WI38 (cell line): Measurements from ENCODE around the gene DCLRE1B.

ENCODE experiments used
- H3K4me3 ChIP-seq: 2 replicates; pipeline ENCODE4 v1.5.1; 2011; ENCODE audit warnings: low read depth, mild to moderate bottlenecking, control low read depth, low read length
- TF ChIP-seq, protein P1 (sequence below): IDR thresholded peaks from 2 replicates; pipeline ENCODE4 v1.5.1; 2012; ENCODE audit warnings: low read depth, mild to moderate bottlenecking, control low read depth, low read length

DCLRE1B gene

DNA sequence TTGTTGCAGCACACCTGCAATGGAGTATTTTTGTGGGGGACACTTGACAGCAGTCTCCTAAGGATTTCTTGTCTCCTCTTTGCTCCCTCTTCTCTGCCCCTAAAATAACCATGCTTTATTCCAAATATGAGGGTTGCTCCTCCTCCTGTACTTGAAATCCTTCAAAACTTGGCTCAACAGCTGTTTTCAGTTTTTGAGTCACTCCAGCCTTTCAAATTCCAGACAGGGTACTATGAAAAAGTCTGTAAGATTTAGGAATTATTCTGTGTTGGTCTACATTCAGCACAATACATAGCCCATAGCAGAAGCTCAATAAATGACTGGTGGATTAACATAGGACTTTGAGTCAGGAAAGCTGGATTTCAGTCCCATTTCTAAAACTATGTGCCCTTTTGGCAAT lies 6.0 kb upstream of the DCLRE1B start:
- TF ChIP-seq, protein P1, sequence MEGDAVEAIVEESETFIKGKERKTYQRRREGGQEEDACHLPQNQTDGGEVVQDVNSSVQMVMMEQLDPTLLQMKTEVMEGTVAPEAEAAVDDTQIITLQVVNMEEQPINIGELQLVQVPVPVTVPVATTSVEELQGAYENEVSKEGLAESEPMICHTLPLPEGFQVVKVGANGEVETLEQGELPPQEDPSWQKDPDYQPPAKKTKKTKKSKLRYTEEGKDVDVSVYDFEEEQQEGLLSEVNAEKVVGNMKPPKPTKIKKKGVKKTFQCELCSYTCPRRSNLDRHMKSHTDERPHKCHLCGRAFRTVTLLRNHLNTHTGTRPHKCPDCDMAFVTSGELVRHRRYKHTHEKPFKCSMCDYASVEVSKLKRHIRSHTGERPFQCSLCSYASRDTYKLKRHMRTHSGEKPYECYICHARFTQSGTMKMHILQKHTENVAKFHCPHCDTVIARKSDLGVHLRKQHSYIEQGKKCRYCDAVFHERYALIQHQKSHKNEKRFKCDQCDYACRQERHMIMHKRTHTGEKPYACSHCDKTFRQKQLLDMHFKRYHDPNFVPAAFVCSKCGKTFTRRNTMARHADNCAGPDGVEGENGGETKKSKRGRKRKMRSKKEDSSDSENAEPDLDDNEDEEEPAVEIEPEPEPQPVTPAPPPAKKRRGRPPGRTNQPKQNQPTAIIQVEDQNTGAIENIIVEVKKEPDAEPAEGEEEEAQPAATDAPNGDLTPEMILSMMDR: no peak

DNA sequence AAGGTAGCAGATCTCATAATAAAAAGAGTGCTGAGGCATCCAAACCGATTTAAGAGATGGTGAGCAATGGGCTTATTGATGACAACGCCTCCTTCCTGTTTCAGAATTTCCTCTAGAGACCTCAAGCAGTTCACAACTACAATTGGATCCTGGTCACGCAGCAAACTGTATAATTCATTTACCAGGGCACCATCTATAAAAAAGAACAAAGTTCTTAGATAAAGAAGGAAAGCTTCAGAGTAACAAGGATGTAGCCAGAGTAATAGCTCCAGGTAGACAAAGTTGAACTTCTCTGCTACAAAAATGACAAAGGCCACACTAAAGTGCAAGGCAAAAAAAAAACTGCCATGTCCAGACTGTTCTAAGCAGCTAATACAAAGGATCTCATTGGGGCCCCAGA lies 3.9 kb upstream of the DCLRE1B start:
- H3K4me3 ChIP-seq: no peak overlapping the region
- TF ChIP-seq, protein P1: no peak

More for the DNA sequence above, 6.0 kb upstream of the DCLRE1B start:
- no peak overlapping the region for H3K4me3 ChIP-seq

DNA sequence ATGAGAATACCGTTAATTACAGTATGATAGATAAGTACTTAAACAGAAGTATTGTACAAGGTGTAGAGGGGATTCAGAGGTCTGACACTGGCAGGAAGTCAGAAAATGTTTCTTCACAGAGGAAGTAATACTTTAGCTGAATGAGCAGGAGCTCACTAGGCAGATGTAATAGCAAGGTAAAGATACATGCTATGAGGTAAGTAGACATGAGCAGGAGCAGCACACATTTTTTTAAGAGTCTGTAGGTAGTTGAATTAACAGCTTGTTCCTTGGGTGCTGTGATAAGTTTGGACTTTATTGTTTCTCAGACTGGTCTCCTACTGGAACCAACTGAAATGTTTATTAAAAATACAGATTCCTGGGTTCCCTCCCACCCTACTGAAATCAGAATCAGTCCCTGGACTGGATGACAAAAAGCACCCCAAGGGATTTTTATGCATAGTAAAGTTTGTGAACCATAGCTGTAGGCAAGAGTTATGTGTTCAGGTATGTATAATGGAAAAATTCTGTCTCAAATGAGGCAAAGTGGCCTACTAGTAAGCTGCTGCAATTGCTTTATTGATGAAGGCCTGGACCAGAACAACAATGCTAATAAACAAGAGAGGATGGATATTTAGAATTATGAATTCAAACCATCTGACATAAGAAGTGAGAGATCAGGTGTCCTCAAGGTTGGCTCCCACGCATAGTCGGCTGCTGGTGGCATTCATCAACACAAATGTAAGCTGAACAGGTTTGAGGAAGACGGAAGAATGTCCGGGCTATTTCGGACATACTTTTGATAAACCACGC lies 1.4 kb upstream of the DCLRE1B start:
- peak overlapping the region; percentile 94 for H3K4me3 ChIP-seq
- TF ChIP-seq, protein P1: no peak

DNA sequence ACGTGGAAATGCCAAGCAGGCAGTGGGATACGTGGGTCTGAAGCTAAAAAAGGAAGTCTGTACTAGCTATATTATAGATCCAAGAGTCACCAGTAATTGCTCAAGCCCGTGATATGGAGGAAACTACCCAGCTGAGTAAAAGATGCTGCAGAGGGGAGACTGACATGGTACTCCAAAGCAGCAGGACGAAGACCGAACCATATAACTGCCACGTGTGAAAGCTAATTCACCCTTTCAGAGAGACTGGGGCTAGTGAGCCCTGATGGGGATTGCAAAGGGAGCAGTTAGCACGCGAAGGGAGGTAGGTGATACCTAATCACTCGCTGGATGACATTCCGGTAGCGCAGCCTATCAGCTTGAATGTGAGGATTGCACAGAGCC lies 843 bp upstream of the DCLRE1B start:
- TF ChIP-seq, protein P1: no peak
- H3K4me3 ChIP-seq: peak overlapping the region; percentile 94

DNA sequence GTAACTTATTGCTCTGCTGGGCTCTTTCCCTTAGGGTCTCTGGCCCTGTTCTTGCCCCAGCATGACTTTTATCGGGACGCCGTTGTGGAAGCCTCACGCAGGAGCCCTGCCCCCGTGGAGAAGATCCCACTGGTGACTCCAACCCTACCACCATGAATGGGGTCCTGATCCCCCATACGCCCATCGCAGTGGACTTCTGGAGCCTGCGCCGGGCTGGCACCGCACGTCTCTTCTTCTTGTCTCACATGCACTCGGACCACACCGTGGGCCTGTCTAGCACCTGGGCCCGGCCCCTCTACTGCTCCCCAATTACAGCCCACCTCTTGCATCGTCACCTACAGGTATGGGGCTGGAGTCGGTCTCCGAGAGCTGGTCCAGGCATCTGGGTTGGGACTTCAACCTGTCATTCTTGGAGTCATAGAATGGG lies 322 bp downstream of the DCLRE1B start:
- peak overlapping the region; percentile 94 for H3K4me3 ChIP-seq
- TF ChIP-seq, protein P1: no peak

DNA sequence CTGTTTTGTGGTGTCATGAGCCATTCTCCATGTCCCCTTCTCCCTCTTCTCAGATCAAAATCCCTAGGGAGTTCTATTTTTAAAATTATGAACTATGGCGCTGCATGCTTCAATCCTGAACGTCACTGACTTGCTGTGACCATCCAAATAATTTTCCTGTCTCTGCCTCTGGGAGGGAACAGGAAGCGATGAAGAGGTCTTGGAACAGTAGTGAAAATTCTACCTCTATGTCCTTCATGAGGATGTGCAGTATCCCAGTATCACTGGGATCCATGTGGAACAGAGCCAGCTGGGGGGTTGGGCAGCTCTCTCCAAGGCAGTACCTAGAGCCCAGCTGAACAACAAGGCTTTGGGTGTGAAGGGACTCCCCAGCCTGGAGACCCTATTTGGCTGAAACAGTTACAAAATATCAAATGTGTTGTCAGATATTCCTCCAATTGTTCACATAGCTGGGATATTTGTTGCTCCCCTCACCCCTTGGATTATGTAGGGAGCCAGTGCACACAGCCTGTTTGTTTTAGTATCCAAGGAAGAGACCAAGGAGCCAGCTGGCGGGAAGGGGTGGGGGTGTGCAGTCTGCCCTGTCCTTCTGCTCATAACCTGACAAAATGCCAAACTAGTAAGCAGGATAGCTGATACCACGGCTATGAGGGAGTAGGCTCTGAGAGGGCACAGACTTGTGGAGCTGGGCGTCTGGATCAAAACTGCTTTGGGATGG lies 7.6 kb downstream of the DCLRE1B start:
- no peak overlapping the region for H3K4me3 ChIP-seq
- TF ChIP-seq, protein P1: no peak

DNA sequence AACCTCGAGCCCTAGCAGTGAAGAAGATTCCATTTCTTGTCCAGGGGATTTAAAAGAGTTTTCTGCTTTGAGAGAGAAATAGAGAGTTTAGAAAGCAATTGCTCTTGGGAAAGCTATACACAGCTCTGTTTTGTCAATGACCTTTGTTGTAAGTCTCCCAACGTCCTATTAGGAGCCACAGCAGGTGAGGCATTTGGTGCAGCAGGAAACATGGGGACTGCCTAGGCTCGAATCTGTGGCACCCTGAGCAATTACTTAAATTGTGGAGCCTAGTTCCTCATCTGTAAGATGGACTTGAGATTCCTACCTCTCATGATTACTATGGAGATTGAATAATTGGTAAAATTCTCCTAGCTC lies 8.2 kb downstream of the DCLRE1B start:
- TF ChIP-seq, protein P1: no peak

More for the DNA sequence above, 8.2 kb downstream of the DCLRE1B start:
- no peak overlapping the region for H3K4me3 ChIP-seq
